Endothelial cell of umbilical vein (primary cell): ENCODE measurements around the gene NIT2. TPM values are rescaled to one million over a fixed set of nuclear protein-coding genes. Genes with fewer than 3 reads are reported as not detected.

Experiments used
- BruUV-seq: library from RNA; stranded (reverse); fragments of 400-500 nt; replicated peaks from 2 replicates; lab custom pipeline; 2021; lab: Mats Ljungman, UMichigan
- CTCF ChIA-PET: fragments of 300-600, 350-600 bp; sonication (Branson Sonifier 250); formaldehyde crosslinking; loops from one replicate; lab custom pipeline; 2021; ENCODE audit warnings: antibody characterized with exemption, inconsistent platforms; lab: Charles Lee
- POLR2A ChIA-PET: fragments of 300-600, 350-600 bp; sonication (Branson Sonifier 250); formaldehyde crosslinking; loops from one replicate; lab custom pipeline; 2021; ENCODE audit warnings: antibody characterized with exemption, inconsistent platforms; lab: Charles Lee
- DNase-seq: peaks from one replicate; pipeline ENCODE4 v3.0.0-alpha.2; 2011; ENCODE audit warnings: low read depth, low spot score
- FAIRE-seq: peaks from 2 replicates; lab custom pipeline; 2011; peaks lifted over from hg19 to GRCh38; lab: Jason Lieb, UNC
- H2AFZ ChIP-seq: 2 replicates; pipeline ENCODE4 v1.6.0; 2012; ENCODE audit warnings: low read depth, low read length, control low read depth, inconsistent platforms
- H3K27ac ChIP-seq: 2 replicates; pipeline ENCODE4 v1.5.1; 2011; ENCODE audit warnings: low read depth, mild to moderate bottlenecking, control low read depth, low read length, moderate library complexity; ENCODE audit not compliant: insufficient read depth
- H3K27me3 ChIP-seq, 2 experiments: 2 replicates each; pipeline versions ENCODE4 v1.6.0 to v1.6.1; 2011; ENCODE audit warnings: low read length in 2 of 2, mixed read lengths in 1 of 2; ENCODE audit not compliant: control insufficient read depth in 2 of 2, insufficient read depth in 2 of 2
- H3K36me3 ChIP-seq, 2 experiments: 2 replicates in 1 of 2; 3 replicates in 1 of 2; pipeline ENCODE4 v1.5.1; 2011; ENCODE audit warnings: low read length in 2 of 2, mild to moderate bottlenecking in 1 of 2, moderate library complexity in 1 of 2; ENCODE audit not compliant: control insufficient read depth in 2 of 2, insufficient read depth in 2 of 2; ENCODE audit errors: extremely low read depth in 1 of 2
- H3K4me1 ChIP-seq: 3 replicates; pipeline ENCODE4 v1.5.1; 2011; ENCODE audit warnings: mild to moderate bottlenecking, low read length; ENCODE audit not compliant: control insufficient read depth, insufficient read depth; ENCODE audit errors: extremely low read depth
- H3K4me2 ChIP-seq: 2 replicates; pipeline ENCODE4 v1.6.1; 2011; ENCODE audit warnings: low read length, control low read depth, mixed read lengths; ENCODE audit not compliant: insufficient read depth
- H3K4me3 ChIP-seq, 3 experiments: fragments of 200-600 bp in 1 of 3; sonication (generic), shearing (Covaris generic) in 1 of 3; replicated peaks in 1 of 3; 2 replicates each; pipeline ENCODE4 v1.5.1; 2011 to 2016; ENCODE audit warnings: control low read depth in 3 of 3, low read length in 3 of 3, mild to moderate bottlenecking in 2 of 3, inconsistent platforms in 1 of 3, low read depth in 1 of 3, moderate library complexity in 1 of 3; ENCODE audit not compliant: insufficient read depth in 1 of 3
- H3K79me2 ChIP-seq: 2 replicates; pipeline ENCODE4 v1.6.0; 2012; ENCODE audit warnings: low read length, inconsistent platforms; ENCODE audit not compliant: control insufficient read depth, insufficient read depth
- H3K9ac ChIP-seq: replicated peaks from 2 replicates; pipeline ENCODE3; 2011; ENCODE audit warnings: low read length, control low read depth; ENCODE audit not compliant: insufficient read depth; ENCODE audit errors: extremely low read depth
- H3K9me1 ChIP-seq: replicated peaks from 3 replicates; pipeline ENCODE4 v1.6.0; 2011; ENCODE audit warnings: mild to moderate bottlenecking, low read length; ENCODE audit not compliant: control insufficient read depth, insufficient read depth; ENCODE audit errors: extremely low read depth
- H3K9me3 ChIP-seq: replicated peaks from 2 replicates; pipeline ENCODE4 v1.5.1; 2012; ENCODE audit warnings: low read length, inconsistent platforms; ENCODE audit not compliant: control insufficient read depth, insufficient read depth
- H4K20me1 ChIP-seq: replicated peaks from 2 replicates; pipeline ENCODE3; 2011; ENCODE audit warnings: mild to moderate bottlenecking, low read length; ENCODE audit not compliant: control insufficient read depth, insufficient read depth; ENCODE audit errors: extremely low read depth
- EZH2 ChIP-seq: IDR thresholded peaks from 2 replicates; pipeline ENCODE4 v1.6.1; 2012; ENCODE audit warnings: borderline replicate concordance, low read depth, mild to moderate bottlenecking, moderate library complexity, low read length, inconsistent platforms; ENCODE audit not compliant: severe bottlenecking
- FOS ChIP-seq: IDR thresholded peaks from 2 replicates; pipeline ENCODE4 v1.6.1; 2011; ENCODE audit warnings: mild to moderate bottlenecking, low read length, moderate library complexity, borderline replicate concordance; ENCODE audit not compliant: insufficient read depth
- GATA2 ChIP-seq: IDR thresholded peaks from 2 replicates; pipeline ENCODE4 v1.7.0; 2011; ENCODE audit warnings: low read depth, mild to moderate bottlenecking, moderate library complexity, mixed read lengths, low read length; ENCODE audit not compliant: insufficient read length, insufficient read depth
- JUN ChIP-seq: IDR thresholded peaks from 2 replicates; pipeline ENCODE4 v1.6.1; 2011; ENCODE audit warnings: borderline replicate concordance, low read depth; ENCODE audit not compliant: insufficient read length, insufficient read depth
- MYC ChIP-seq: IDR thresholded peaks from one replicate; pipeline ENCODE4 v1.6.1; 2011; ENCODE audit warnings: mild to moderate bottlenecking, low read depth, low read length
- POLR2A ChIP-seq: IDR thresholded peaks from 2 replicates; pipeline ENCODE4 v1.6.1; 2012; ENCODE audit warnings: low read depth, mild to moderate bottlenecking, control low read depth, low read length
- POLR2AphosphoS5 ChIP-seq: IDR thresholded peaks from 2 replicates; pipeline ENCODE4 v1.6.1; 2012; ENCODE audit warnings: low read depth, mild to moderate bottlenecking, control low read depth, low read length, moderate library complexity; ENCODE audit not compliant: insufficient read depth
- dilution Hi-C: fragments of 300-500 bp; cut with MboI; formaldehyde crosslinking; loops from one replicate; pipeline ENCODE4 v1.15.0; 2019; ENCODE audit warnings: low sequenced_read_pairs; ENCODE audit not compliant: extremely low pct_ligation_motif_present
- intact Hi-C: fragments of 100-400 bp; cut with micrococcal nuclease; formaldehyde crosslinking; loops from one replicate; pipeline ENCODE4 v1.10.0; 2022
- polyA plus RNA-seq, 4 experiments: library from polyadenylated mRNA; depleted of rRNA in 3 of 4; stranded (reverse) in 3 of 4; unstranded in 1 of 4; fragments of >200 nt; gene quantifications; 2 replicates each; pipeline versions ENCODE4 v1.2.1 to v1.2.3, GENCODE V29; 2011 to 2012; ENCODE audit warnings: missing spikeins in 1 of 4
- total RNA-seq: library from RNA; stranded (reverse); gene quantifications from 2 replicates; pipeline ENCODE4 v1.2.3, GENCODE V29; 2021
- TF ChIP-seq, protein P1 (sequence below), 2 donors: IDR thresholded peaks; 1 replicate in 1 of 2; 2 replicates in 1 of 2; pipeline ENCODE4 v1.5.1; 2011; ENCODE audit warnings: low read length in 2 of 2, mild to moderate bottlenecking in 2 of 2, moderate library complexity in 2 of 2, control low read depth in 1 of 2, inconsistent platforms in 1 of 2, low read depth in 1 of 2; ENCODE audit not compliant: insufficient read depth in 1 of 2; ENCODE audit errors: extremely low read depth in 1 of 2
- TF ChIP-seq, protein P2 (sequence below): IDR thresholded peaks from 2 replicates; pipeline ENCODE4 v1.6.1; 2011; ENCODE audit not compliant: insufficient read depth, insufficient read length

Gene NIT2
- total and polyA plus RNA-seq, 2 donors (not counting 3 experiments of a cell fraction or from before 2014, with no cell fraction given), result 19.4 to 20.5 TPM

DNA sequence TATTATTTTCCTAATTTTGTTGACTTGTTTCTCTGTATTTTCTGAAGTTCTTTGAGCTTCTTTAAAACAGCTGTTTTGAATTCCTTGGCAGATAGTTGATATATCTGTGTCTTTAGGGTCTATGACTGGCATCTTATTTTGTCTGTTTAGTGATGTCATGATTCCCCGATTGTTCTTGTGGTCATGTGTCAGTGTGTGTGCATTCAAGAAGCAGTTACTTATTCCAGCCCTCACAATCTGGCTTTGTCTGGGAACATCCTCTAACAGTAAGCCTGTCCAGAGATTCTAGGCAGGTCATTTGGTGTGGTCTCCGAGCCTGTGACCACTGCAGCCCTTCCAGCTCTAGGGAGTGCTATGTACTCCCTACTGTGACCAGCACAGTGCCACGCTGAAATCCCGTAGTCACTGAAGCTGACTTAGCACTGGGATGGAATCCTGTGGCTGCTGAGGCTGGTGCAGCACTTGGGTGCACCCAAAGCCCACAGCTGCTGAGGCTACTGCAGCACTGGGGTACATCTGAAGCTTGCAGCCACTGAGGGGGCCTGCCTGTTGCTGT is 73.5 kb downstream of the NIT2 start:
- ChIA-PET CTCF (interaction anchor here (0.6 kb wide), 1 partner anchor 31 kb away, joined by 3 read pairs; no protein-coding TSS in a partner anchor), POLR2A (no interaction called here)
- no peaks in the 10 kb centered on the region for H3K36me3 ChIP-seq
- BruUV-seq, result no TSS peak
- no peak overlapping the region for H3K9ac ChIP-seq
- no peaks in the 10 kb centered on the region for H3K79me2 ChIP-seq
- no peak for DNase-seq
- intact Hi-C loops, result no loop called here
- no peaks in the 10 kb centered on the region for H3K9me1 ChIP-seq
- no peak overlapping the region for H3K4me2 ChIP-seq
- H2AFZ ChIP-seq, result no peak overlapping the region
- H3K4me3 ChIP-seq, result no peak overlapping the region
- no peaks in the 10 kb centered on the region for H3K4me1 ChIP-seq
- dilution Hi-C loops, result no loop called here
- FAIRE-seq, result no peak
- no peaks in the 10 kb centered on the region for H4K20me1 ChIP-seq
- TF ChIP-seq EZH2 (no peak), MYC (no peak), POLR2A (no peak), POLR2AphosphoS5 (no peak), GATA2 (no peak), JUN (no peak), FOS (no peak)
- TF ChIP-seq, protein P1, sequence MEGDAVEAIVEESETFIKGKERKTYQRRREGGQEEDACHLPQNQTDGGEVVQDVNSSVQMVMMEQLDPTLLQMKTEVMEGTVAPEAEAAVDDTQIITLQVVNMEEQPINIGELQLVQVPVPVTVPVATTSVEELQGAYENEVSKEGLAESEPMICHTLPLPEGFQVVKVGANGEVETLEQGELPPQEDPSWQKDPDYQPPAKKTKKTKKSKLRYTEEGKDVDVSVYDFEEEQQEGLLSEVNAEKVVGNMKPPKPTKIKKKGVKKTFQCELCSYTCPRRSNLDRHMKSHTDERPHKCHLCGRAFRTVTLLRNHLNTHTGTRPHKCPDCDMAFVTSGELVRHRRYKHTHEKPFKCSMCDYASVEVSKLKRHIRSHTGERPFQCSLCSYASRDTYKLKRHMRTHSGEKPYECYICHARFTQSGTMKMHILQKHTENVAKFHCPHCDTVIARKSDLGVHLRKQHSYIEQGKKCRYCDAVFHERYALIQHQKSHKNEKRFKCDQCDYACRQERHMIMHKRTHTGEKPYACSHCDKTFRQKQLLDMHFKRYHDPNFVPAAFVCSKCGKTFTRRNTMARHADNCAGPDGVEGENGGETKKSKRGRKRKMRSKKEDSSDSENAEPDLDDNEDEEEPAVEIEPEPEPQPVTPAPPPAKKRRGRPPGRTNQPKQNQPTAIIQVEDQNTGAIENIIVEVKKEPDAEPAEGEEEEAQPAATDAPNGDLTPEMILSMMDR (IDR thresholded peaks at IDR 0.05; ENCODE audit: extremely low read depth in 1 of 2, insufficient read depth in 1 of 2, low read depth in 1 of 2, low read length in 2 of 2), result no peak
- TF ChIP-seq, protein P2, sequence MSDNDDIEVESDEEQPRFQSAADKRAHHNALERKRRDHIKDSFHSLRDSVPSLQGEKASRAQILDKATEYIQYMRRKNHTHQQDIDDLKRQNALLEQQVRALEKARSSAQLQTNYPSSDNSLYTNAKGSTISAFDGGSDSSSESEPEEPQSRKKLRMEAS, result no peak
- H3K27me3 ChIP-seq, result no peaks in the 10 kb centered on the region
- H3K27ac ChIP-seq, result no peak overlapping the region
- H3K9me3 ChIP-seq, result no peaks in the 10 kb centered on the region

Other genes with a start within 250 kb of the NIT2 start
- gene FILIP1L, start 220.3 kb upstream of the NIT2 start, total RNA-seq, result 29.2 and 29.9 TPM in 2 replicates
- 26.0 and 36.2 TPM in 2 replicates for gene FILIP1L, start 220.3 kb upstream of the NIT2 start, polyA plus RNA-seq
- 30.0 and 34.8 TPM in 2 replicates for gene TBC1D23, start 73.8 kb upstream of the NIT2 start, total RNA-seq
- gene TBC1D23, start 73.8 kb upstream of the NIT2 start, polyA plus RNA-seq, result 6.9 and 10.3 TPM in 2 replicates
- gene TOMM70, start 66.3 kb downstream of the NIT2 start, total RNA-seq, result 28.3 and 32.3 TPM in 2 replicates
- gene TOMM70, start 66.3 kb downstream of the NIT2 start, polyA plus RNA-seq, result 6.2 and 7.6 TPM in 2 replicates
- 0.80 and 0.81 TPM in 2 replicates for gene LNP1, start 66.8 kb downstream of the NIT2 start, total RNA-seq
- gene LNP1, start 66.8 kb downstream of the NIT2 start, polyA plus RNA-seq, result 0.40 and 0.80 TPM in 2 replicates
- 5.4 and 5.6 TPM in 2 replicates for gene TMEM45A, start 157.9 kb downstream of the NIT2 start, total RNA-seq
- 6.6 and 8.6 TPM in 2 replicates for gene TMEM45A, start 157.9 kb downstream of the NIT2 start, polyA plus RNA-seq